IMR-90 (cell line): ENCODE data around the gene GLRX5.

Experiments used
- CTCF ChIP-seq: conservative IDR thresholded peaks from 2 replicates; pipeline ENCODE4 v1.5.1; 2012; ENCODE audit warnings: mild to moderate bottlenecking, low read depth, low read length, improper control_type of control experiment
- POLR2A ChIP-seq: IDR thresholded peaks from 2 replicates; pipeline ENCODE4 v1.6.1; 2012; ENCODE audit warnings: mild to moderate bottlenecking, low read depth, low read length
- RAD21 ChIP-seq: IDR thresholded peaks from 2 replicates; pipeline ENCODE4 v1.6.1; 2012; ENCODE audit warnings: low read length, improper control_type of control experiment
- SMC3 ChIP-seq: fragments of 150-350 bp; IDR thresholded peaks from 2 replicates; pipeline ENCODE4 v1.6.1; 2016; ENCODE audit warnings: low read depth, mild to moderate bottlenecking, antibody characterized with exemption, low read length, moderate library complexity

- TF ChIP-seq POLR2A, result no peak
- no peak for TF ChIP-seq CTCF
- TF ChIP-seq SMC3, result no peak
- TF ChIP-seq RAD21, result no peak
Observed at GRCh38 chr14:95569440-95569839, 34.6 kb downstream of the GLRX5 start.
